DOHH2 (cell line): ENCODE data around the gene NLGN1.
"Not testable (repeated sequence)": the region's sequence is repeated elsewhere in the genome, so short reads cannot be mapped to it uniquely, and the experiment has no call there.

Experiments
- EZH2phosphoT487 ChIP-seq: fragments of 200-600 bp; sonication (generic); IDR thresholded peaks from 2 replicates; pipeline ENCODE4 v1.6.1; 2017; ENCODE audit warnings: borderline replicate concordance, mild to moderate bottlenecking, antibody characterized with exemption, low read length, moderate library complexity, mixed read lengths
- TF ChIP-seq, protein P1 (sequence below): fragments of 200-600 bp; sonication (generic); IDR thresholded peaks from one replicate; pipeline ENCODE4 v1.5.1; 2014; ENCODE audit warnings: antibody characterized with exemption, mild to moderate bottlenecking, low read depth, low read length; ENCODE audit not compliant: poor library complexity, severe bottlenecking

DNA sequence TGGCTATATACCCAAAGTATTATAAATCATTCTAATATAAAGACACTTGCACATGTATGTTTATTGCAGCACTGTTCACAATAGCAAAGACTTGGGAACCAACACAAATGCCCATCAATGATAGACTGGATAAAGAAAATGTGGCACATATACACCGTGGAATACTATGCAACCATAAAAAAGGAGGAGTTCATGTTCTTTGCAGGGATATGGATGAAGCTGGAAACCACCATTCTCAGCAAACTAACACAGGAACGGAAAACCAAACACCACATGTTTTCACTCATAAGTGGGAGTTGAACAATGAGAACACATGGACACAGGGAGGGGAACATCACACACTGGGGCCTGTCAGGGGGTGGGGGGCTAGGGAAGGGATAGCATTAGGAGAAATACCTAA, 148.0 kb downstream of the NLGN1 start:
- TF ChIP-seq, protein P1, sequence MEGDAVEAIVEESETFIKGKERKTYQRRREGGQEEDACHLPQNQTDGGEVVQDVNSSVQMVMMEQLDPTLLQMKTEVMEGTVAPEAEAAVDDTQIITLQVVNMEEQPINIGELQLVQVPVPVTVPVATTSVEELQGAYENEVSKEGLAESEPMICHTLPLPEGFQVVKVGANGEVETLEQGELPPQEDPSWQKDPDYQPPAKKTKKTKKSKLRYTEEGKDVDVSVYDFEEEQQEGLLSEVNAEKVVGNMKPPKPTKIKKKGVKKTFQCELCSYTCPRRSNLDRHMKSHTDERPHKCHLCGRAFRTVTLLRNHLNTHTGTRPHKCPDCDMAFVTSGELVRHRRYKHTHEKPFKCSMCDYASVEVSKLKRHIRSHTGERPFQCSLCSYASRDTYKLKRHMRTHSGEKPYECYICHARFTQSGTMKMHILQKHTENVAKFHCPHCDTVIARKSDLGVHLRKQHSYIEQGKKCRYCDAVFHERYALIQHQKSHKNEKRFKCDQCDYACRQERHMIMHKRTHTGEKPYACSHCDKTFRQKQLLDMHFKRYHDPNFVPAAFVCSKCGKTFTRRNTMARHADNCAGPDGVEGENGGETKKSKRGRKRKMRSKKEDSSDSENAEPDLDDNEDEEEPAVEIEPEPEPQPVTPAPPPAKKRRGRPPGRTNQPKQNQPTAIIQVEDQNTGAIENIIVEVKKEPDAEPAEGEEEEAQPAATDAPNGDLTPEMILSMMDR = not testable (repeated sequence)
- not testable (repeated sequence) for TF ChIP-seq EZH2phosphoT487
